Ovary (tissue), 10 donors: Measurements from ENCODE around the gene TEKT5. TPM values are rescaled to one million over a fixed set of nuclear protein-coding genes. Genes with fewer than 3 reads are reported as not detected.
"Not testable (repeated sequence)": the region's sequence is repeated elsewhere in the genome, so short reads cannot be mapped to it uniquely, and the experiment has no call there.

ENCODE experiments used
- DNase-seq, 5 donors: peaks; one replicate each; pipeline ENCODE4 v3.0.0-alpha.2; 2019 to 2020
- H3K27ac ChIP-seq, 2 donors: fragments of 200-600 bp; one replicate each; pipeline versions ENCODE4 v1.5.1 to v1.8.0; 2019 to 2022
- H3K27me3 ChIP-seq: fragments of 200-600 bp; one replicate; pipeline ENCODE4 v1.8.0; 2022
- H3K36me3 ChIP-seq: fragments of 200-600 bp; sonication (generic); one replicate; pipeline ENCODE4 v1.5.1; 2019
- H3K4me1 ChIP-seq: one replicate; pipeline ENCODE4 v1.8.1; 2013; ENCODE audit warnings: mild to moderate bottlenecking, moderate library complexity; ENCODE audit not compliant: insufficient read depth
- H3K4me3 ChIP-seq: fragments of 200-600 bp; sonication (generic); one replicate; pipeline ENCODE4 v1.5.1; 2017
- H3K9me3 ChIP-seq, 2 donors: fragments of 200-600 bp in 1 of 2; sonication (generic) in 1 of 2; one replicate each; pipeline versions ENCODE4 v1.5.1 to v1.8.1; 2013 to 2019; ENCODE audit warnings: mild to moderate bottlenecking in 1 of 2, moderate library complexity in 1 of 2
- EP300 ChIP-seq: sonication (generic); formaldehyde crosslinking; IDR thresholded peaks from one replicate; pipeline ENCODE4 v1.6.1; 2017; ENCODE audit warnings: antibody characterized with exemption
- POLR2A ChIP-seq: fragments of 450-650 bp; IDR thresholded peaks from one replicate; pipeline ENCODE4 v1.6.1; 2017; ENCODE audit warnings: antibody characterized with exemption, mild to moderate bottlenecking, moderate library complexity
- WGBS, 3 donors: extraction: QIAGEN DNeasy Blood & Tissue Kit in 1 of 3; methylation state at CpG; one replicate each; pipeline versions ENCODE4 v1.1.5 to v1.1.7; 2013 to 2017; 5-methylcytosine and 5-hydroxymethylcytosine counted together
- intact Hi-C, 4 donors: fragments of 100-400 bp; cut with DNase I; formaldehyde crosslinking; loops; one replicate each; pipeline versions ENCODE4 v1.11.0 to v1.15.1; 2022 to 2023
- long read RNA-seq, 3 donors: library from polyadenylated mRNA in 2 of 3; unstranded in 2 of 3; transcript quantifications; one replicate each; pipeline ENCODE4 v2.0.0 and lab custom pipeline, GENCODE V29; 2021 to 2026
- polyA plus RNA-seq, 2 donors: library from polyadenylated mRNA; stranded (reverse); fragments of 200-250 nt in 1 of 2; fragments of 350-450 nt in 1 of 2; fragmentation: Illumina TruSeq in 1 of 2; extraction: RNeasy Lipid Tissue Mini Kit (QIAGEN cat#74804) in 1 of 2; gene quantifications; one replicate each; pipeline ENCODE4 v1.2.3, GENCODE V29; 2013 to 2014
- total RNA-seq, 7 donors: library from RNA; depleted of rRNA in 2 of 7; stranded (reverse); fragments of >200 nt in 2 of 7; fragmentation: NEBNext Ultra II Directional in 3 of 7; extraction: Animal tissue kit (Norgen Biotek cat#: 25700) in 3 of 7; gene quantifications; one replicate each; pipeline versions ENCODE4 v1.1.0 to v1.2.4, GENCODE V29; 2016 to 2023
- TF ChIP-seq, protein P1 (sequence below), 3 donors: fragments of 450-650 bp in 2 of 3; fragments of 200-600 bp in 1 of 3; IDR thresholded peaks; one replicate each; pipeline versions ENCODE4 v1.5.1 to v1.8.0; 2016 to 2022; ENCODE audit warnings: antibody characterized with exemption in 3 of 3, mild to moderate bottlenecking in 1 of 3
- donor health status: DM: no; HTN: no; CAD: no; lungs with moderate emphysema.
- donor health status: DM: no; HTN: no; CAD: no.
- donor health status: Bipolar disorder and iron deficiency.
- donor health status: DM: yes; HTN: yes; CAD: no.
- donor health status: DM: no; HTN: no; CAD: no.
- donor health status: DM: yes; HTN: yes; CAD: no.

TEKT5 gene
- under 1 TPM in 4 of 7 donors, not detected in 3; 0.28 to 0.90 (median 0.50) TPM for total RNA-seq
- polyA plus RNA-seq: under 1 TPM; 0.30 to 0.45 TPM
- long read RNA-seq, donor 1: 0 reads
- long read RNA-seq, donor 2: 0 reads
- long read RNA-seq, donor 3: 0 reads

DNA sequence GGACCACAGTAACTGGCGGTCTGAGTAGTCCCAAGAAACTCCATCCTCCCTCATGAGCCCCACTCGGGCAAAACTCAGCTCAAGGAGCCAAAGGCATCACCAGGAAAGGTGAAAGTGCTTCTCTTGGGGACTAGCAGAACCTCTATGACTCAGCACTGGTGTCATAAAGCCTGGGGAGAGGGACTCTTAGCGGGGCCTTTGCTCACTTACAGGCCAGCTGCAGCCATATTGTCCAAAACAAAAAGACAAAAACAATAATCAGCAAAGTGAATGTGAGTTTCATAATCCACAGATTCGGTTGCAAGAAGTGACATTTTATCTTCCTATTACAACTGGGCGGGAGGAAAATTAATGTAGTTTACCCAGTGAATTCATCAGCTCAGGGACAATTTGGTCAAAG lies at the start of gene TEKT5:
Gene TEKT5 (minus strand): TSS at position 101 of the 400 bp plus-strand sequence. CDS start 57 bp downstream, at position 44.
- no peak for DNase-seq
- WGBS, 3 donors: 68 to 79% (median 76%) methylated on average over 5 of the region's 5 CpGs
- intact Hi-C loops: no loop called here
- no peak within 1 kb of the TSS for H3K4me3 ChIP-seq
- H3K36me3 ChIP-seq: no peaks in the 10 kb centered on the region
- H3K4me1 ChIP-seq: no peaks in the 10 kb centered on the region
- no peaks in the 10 kb centered on the region for H3K9me3 ChIP-seq
- H3K27ac ChIP-seq: no peak within 1 kb of the TSS
- no peaks in the 10 kb centered on the region for H3K27me3 ChIP-seq
- TF ChIP-seq, protein P1, sequence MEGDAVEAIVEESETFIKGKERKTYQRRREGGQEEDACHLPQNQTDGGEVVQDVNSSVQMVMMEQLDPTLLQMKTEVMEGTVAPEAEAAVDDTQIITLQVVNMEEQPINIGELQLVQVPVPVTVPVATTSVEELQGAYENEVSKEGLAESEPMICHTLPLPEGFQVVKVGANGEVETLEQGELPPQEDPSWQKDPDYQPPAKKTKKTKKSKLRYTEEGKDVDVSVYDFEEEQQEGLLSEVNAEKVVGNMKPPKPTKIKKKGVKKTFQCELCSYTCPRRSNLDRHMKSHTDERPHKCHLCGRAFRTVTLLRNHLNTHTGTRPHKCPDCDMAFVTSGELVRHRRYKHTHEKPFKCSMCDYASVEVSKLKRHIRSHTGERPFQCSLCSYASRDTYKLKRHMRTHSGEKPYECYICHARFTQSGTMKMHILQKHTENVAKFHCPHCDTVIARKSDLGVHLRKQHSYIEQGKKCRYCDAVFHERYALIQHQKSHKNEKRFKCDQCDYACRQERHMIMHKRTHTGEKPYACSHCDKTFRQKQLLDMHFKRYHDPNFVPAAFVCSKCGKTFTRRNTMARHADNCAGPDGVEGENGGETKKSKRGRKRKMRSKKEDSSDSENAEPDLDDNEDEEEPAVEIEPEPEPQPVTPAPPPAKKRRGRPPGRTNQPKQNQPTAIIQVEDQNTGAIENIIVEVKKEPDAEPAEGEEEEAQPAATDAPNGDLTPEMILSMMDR (IDR thresholded peaks at IDR 0.05): no peak
- TF ChIP-seq EP300 (no peak), POLR2A (no peak)

DNA sequence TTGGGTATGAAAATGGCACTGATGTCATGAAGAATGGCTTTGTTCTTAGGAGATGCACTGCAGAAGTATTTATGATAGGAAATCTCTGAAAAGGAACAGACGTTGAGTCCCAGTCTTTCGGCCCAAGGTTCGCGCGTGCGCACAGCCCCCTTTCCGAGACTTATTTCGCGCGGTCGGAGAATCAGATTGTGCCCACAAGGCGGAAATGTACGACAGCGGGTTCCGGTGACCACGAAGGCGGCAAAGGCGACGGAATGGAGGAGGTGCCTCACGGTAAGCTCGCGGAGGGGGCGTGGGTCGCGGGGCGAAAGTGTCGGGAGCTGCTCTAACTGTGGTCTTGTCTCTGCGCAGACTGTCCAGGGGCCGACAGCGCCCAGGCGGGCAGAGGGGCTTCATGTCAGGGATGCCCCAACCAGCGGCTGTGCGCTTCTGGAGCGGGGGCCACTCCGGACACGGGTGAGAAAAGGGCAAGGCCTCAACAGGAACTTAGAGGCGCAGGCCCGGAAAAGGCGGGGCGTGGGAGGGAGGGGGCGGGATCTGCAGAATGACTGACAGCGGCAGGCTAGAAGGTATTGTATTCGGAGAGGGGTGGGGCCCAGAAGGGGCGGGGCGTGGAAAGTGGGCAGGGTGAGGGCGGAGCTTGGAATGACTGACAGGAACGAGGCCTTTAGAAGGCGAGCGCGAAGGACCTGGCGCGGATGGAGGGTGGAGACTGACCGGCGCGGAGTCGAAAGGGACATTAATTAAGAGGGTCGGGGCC lies 49.1 kb upstream of the TEKT5 start, which contains the start of gene NUBP1:
Gene NUBP1 (plus strand): TSS at position 233 of the 760 bp plus-strand sequence. CDS start 22 bp downstream, at position 255.
- 0 to 1% (median 0%) methylated on average over 57 of the region's 57 CpGs for WGBS, 3 donors
- Histone ChIP-seq H3K4me3 (peak within 1 kb of the TSS; percentile 63), H3K4me1 (no peaks in the 10 kb centered on the region), H3K27me3 (no peaks in the 10 kb centered on the region), H3K9me3 (no peaks in the 10 kb centered on the region), H3K27ac (peak within 1 kb of the TSS; percentile 95 to 98), H3K36me3 (no peaks in the 10 kb centered on the region)
- peak; percentile 97 to 100 (median 100) for DNase-seq
- TF ChIP-seq EP300 (peak; percentile 74), POLR2A (peak; percentile 73)
- TF ChIP-seq, protein P1 (IDR thresholded peaks at IDR 0.05): peak in 1 of 3 donors; percentile 53
- intact Hi-C loops: loop anchor here in 2 of 4 donors (5.0 to 10.0 kb wide), 3 partner anchors 91 to 174 kb away; no protein-coding TSS in a partner anchor

DNA sequence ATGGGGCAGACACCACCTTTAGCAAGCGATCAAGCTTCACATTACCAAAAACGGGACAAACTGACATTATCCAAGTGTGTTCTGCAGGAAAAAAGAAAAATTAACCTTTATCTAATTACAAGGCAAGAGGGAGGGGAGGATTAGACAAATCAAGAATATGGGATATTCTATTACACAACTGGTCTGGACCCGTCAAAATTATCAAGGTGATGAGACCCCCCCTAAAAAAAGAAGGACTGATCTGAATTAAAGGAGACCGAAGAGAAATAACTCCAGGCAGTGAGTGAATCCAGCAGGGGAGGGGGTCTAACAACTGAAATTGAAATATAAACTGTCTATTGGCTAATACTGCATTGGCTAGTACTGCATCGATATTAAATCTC lies 48.5 kb upstream of the TEKT5 start:
- no peak for DNase-seq
- Histone ChIP-seq H3K9me3 (no peaks in the 10 kb centered on the region), H3K36me3 (no peaks in the 10 kb centered on the region), H3K27me3 (no peaks in the 10 kb centered on the region), H3K4me1 (no peaks in the 10 kb centered on the region), H3K4me3 (peak overlapping the region; percentile 63), H3K27ac (peak overlapping the region; percentile 95 to 98)
- intact Hi-C loops: loop anchor here in 2 of 4 donors (5.0 to 10.0 kb wide), 3 partner anchors 92 to 174 kb away; no protein-coding TSS in a partner anchor
- 16 to 20% (median 18%) methylated on average over 5 of the region's 5 CpGs for WGBS, 3 donors
- TF ChIP-seq, protein P1 (IDR thresholded peaks at IDR 0.05): no peak
- TF ChIP-seq POLR2A (no peak), EP300 (no peak)

DNA sequence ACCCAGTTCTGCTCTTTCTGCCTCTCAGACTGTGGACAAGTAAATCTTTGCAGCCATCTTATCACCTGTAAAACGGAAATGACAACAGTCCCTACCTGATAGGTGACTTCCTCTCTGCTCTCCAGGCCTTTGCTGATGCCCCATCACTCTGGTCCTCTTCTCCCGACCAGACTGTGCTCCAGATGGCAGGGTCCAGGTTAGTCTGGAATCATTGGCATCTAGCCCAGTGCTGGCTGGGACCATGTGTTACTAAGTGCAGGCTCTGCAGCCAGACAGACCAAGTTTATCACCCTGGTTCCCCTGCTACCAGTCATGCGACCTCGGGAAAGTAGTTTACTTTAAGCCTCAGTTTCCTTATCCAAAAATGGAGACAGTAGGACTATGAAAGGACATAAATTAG lies 47.1 kb upstream of the TEKT5 start:
- Histone ChIP-seq H3K36me3 (no peaks in the 10 kb centered on the region), H3K9me3 (no peaks in the 10 kb centered on the region), H3K4me1 (peaks cover 1% of the 10 kb centered on the region), H3K27ac (no peak overlapping the region), H3K4me3 (no peak overlapping the region), H3K27me3 (no peaks in the 10 kb centered on the region)
- DNase-seq: peak in 4 of 5 donors; percentile 35 to 59 (median 42)
- WGBS, 3 donors: 33 to 45% (median 44%) methylated on average over 4 of the region's 4 CpGs
- intact Hi-C loops: loop anchor here in 2 of 4 donors (5.0 to 10.0 kb wide), 3 partner anchors 93 to 175 kb away; no protein-coding TSS in a partner anchor
- TF ChIP-seq POLR2A: no peak

DNA sequence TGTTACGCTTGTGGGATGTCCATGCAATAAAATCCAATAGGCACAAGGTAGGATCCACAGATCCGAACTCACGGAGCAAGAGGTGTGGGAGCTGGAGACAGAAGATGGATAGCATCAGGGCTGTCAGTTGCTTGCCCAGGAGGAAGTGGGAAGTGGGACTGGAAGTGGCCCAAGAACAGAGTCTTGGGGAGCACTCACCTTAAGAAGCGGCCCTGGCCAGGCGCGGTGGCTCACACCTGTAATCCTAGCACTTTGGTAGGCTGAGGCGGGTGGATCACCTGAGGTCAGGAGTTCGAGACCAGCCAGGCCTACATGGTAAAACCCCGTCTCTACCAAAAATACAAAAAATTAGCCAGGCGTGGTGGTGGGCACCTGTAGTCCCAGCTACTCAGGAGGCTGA lies 46.5 kb upstream of the TEKT5 start:
- peak in 1 of 5 donors; percentile 23 for DNase-seq
- H3K36me3 ChIP-seq, H3K4me3 ChIP-seq, H3K27ac ChIP-seq, H3K9me3 ChIP-seq, H3K4me1 ChIP-seq, H3K27me3 ChIP-seq: not testable (repeated sequence)
- intact Hi-C loops: loop anchor here in 2 of 4 donors (5.0 to 10.0 kb wide), 3 partner anchors 94 to 176 kb away; no protein-coding TSS in a partner anchor
- WGBS, 3 donors: 89 to 92% (median 90%) methylated on average over 10 of the region's 10 CpGs
